Left forelimb (tissue), 1 donor: ENCODE measurements around the gene PTPRK.

ENCODE experiments used
- DNase-seq: peaks from one replicate; pipeline ENCODE4 v3.0.0-alpha.2; 2018; ENCODE audit warnings: low spot score

Gene PTPRK

GRCh38 chr6:128520436-128521281 is at the start of gene PTPRK:
Gene PTPRK (minus strand): TSS chr6:128520599. CDS start chr6:128520358, 241 bp downstream.
- peak; percentile 97 for DNase-seq

DNA sequence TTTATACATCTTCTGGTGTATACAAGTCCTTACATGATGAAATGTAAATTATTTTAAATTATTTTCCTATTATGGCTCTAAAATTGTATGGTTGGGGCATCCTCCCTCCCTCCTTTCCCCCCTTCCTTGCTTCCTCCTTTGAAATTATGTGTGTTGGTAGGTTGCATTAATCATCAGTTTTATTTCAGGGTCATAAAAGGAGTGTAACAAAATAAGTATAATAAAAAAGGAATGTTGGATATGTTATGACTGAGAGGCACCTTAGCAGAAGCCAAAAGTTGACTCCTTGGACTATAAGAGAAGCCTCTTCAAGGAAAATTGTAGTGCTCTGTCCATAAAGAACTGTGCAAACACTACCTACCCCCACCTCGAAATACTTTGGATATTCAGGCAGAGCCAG is 46.6 kb upstream of the PTPRK start:
- no peak for DNase-seq

GRCh38 chr6:128560966-128561365 is 40.6 kb upstream of the PTPRK start:
- no peak for DNase-seq

GRCh38 chr6:128558924-128559323 is 38.5 kb upstream of the PTPRK start:
- no peak for DNase-seq

DNA sequence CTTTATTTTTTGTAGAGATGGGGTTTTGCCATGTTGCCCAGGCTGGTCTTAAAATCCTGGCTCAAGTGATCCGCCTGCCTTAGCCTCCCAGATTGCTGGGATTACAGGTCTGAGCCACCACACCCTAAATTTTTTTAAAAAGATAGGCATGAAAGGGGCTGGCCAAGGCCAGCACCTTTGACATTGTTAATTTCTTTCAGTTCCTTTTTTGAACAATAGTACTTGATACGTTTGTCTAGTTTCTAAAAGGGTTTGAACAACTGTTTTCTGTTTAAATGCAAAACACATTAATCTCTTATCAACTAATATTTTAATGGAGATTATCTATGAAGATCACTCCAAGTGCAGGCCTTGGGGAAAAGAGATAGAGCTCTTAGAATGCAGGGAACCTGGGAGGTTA is 37.6 kb upstream of the PTPRK start:
- DNase-seq, result no peak

GRCh38 chr6:128557081-128557480 is 36.7 kb upstream of the PTPRK start:
- no peak for DNase-seq

- DNase-seq, result no peak
These were observed 33.9 kb upstream of the PTPRK start for GRCh38 chr6:128554302-128554701.

GRCh38 chr6:128541261-128541660 is 20.9 kb upstream of the PTPRK start:
- DNase-seq, result no peak

- DNase-seq, result no peak
These were observed 18.4 kb upstream of the PTPRK start for GRCh38 chr6:128538763-128539162.

DNA sequence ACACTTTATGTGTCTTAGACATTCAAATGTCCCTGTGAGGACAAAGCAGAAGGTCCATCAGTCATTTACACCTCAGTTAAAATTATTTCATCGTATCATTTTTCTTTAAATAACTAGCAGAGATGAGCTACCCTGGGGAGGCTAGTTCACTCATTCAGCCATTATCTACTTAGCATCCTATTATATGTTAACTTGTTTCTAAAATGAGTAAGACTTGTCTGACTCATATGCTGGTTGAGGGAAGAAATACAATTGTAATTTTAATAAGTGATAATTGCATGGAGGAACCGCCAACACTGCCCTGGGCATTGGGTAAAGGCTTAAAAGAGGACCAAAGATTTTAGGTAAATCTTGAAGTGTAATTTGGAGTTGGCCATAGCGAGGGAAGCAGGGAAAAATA is 12.4 kb upstream of the PTPRK start:
- DNase-seq, result no peak

DNA sequence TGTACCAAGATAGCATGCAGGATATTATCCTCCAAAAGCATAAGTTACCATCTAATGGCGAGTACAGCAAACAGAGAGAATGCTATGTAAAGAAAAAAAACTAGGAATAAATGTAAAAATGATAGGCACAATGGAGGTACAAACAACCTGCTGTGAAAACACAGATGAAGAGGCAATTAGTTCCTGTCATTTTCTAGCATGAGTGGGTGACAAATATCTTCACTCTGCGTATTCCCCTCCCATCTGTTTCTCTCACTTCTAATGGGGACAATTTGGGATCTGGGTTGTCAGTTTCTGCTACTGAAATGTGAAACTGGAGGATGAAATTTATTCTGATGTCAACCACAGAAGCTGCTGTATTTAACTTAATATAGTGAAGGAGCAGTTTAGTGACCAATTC is 11.7 kb upstream of the PTPRK start:
- no peak for DNase-seq

DNA sequence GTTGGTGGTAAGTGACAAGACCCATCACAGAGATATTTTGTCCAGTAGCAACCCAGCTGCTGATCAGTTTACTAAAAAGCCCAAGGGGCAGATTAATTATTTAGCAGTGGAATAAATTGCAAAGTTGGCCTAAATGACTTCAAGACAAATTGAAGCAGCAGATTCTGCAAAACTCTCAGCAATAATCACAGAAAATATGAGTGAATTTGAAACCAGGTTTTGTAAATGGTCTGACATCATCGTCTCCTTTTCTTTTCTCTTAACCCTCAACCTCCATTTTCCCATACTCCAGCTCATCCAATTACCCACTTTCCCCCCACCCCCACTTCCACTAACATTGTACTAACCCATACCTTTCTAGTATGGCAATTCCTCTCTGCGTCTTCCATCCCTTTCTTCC is 11.3 kb upstream of the PTPRK start:
- DNase-seq, result no peak

DNA sequence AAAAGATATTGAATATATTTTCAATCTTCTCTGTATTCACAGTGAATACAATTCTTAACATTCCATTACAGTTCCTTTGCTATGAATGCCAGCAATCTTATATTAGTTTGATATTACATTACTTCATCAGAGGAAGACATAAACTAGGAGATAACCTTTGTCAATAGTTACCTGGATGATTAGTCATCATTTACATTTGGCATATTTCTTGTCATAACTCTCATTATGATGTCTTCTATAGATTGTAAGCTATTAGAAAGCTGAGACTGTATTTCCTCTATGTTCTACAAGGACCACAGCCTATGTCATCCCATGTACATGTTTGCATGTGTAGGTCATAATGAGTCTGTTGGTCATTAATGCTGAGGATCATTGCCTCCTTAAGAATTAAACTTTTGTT is 7.8 kb upstream of the PTPRK start:
- DNase-seq, result no peak

DNA sequence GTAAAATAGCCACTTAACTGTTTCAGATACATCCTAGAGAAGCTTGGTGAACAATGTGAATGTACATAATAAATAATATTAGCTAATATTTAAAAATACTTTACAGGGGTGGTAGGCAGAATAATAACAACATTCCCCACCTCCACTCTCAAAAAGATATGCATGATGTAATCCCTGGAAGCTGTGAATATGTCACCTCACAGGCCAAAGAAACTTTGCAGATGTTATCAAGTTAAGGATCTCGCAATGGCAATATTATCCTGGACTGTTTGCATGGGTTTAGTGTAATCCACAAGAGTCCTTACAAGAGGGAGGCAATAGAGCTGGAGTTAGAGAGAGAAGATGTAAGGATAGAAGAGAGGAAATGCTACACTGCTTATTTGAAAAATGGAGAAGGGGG is 7.0 kb upstream of the PTPRK start:
- no peak for DNase-seq

GRCh38 chr6:128526152-128526914 is 5.9 kb upstream of the PTPRK start:
- no peak for DNase-seq

- no peak for DNase-seq
These were observed 5.0 kb upstream of the PTPRK start for GRCh38 chr6:128525406-128525805.

DNA sequence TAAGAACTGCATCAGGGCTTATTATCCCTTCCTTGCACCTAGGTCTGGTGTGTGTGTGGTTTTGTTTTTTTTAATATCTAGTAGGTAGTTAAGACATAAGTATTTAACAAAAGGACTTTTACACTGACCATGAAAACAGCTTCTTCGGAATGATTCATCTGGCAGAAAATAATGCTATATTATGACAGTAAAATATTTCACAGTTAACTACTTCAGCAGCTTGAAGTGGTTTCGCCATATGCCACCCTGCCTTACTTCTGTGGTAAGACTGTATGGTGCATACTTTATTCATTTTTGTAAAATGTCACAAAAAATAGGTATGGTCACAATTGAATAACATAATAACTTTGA is 858 bp upstream of the PTPRK start:
- DNase-seq, result no peak

GRCh38 chr6:128519931-128520435 is 416 bp downstream of the PTPRK start:
- DNase-seq, result peak; percentile 78

GRCh38 chr6:128519132-128519930 is 1.1 kb downstream of the PTPRK start:
- DNase-seq, result peak; percentile 79

DNA sequence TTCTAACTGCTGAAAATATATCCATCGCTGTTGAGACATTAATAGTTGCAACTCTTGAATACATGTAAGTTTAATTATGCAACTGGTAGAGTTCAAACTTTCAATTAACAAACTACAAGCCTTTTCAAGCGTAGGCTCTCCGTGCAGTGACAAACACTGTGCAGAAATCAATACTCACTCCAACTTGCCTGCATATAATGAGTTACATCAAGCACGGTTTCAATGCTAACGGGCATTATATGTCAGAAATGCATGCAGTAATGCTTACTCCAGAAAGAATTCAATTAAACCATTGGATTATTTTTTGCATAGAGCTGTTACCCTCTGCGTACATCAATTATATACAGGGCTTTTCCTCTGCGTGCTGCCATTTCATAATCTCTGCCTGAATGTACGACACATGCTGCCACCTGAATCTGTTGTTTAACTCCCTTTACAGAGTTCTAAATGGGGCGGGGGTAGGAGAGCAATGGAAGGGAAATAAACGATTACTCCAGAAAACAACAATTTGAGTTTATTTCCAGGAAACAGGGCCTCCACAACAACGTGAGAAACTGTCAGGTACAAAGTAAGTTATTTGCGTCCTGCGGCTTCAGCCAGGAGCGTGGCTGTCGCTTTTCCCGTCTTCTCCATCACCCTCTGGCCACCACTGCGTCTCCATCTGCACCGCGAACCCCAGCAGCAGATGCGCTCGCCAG is 1.8 kb downstream of the PTPRK start:
- no peak for DNase-seq

GRCh38 chr6:128517124-128517523 is 3.3 kb downstream of the PTPRK start:
- DNase-seq, result no peak

GRCh38 chr6:128516514-128516898 is 3.9 kb downstream of the PTPRK start:
- DNase-seq, result no peak
